Stimulated activated CD8-positive, alpha-beta memory T cell treated with anti-CD3 and anti-CD28 coated beads, Interleukin-7, amount 100 ng/mL, for 48 hours (primary cell): ENCODE data around the gene ZFTA.
"Not testable (repeated sequence)": the region's sequence is repeated elsewhere in the genome, so short reads cannot be mapped to it uniquely, and the experiment has no call there.

Experiments used
- DNase-seq, 2 donors: peaks; one replicate each; pipeline ENCODE4 v3.0.0-alpha.2; 2020; ENCODE audit warnings: low read depth in 1 of 2; ENCODE audit errors: extremely low read depth in 1 of 2

Gene ZFTA

GRCh38 chr11:63779039-63779438 lies 10.5 kb upstream of the ZFTA start:
- no peak for DNase-seq

GRCh38 chr11:63775191-63775590 lies 6.6 kb upstream of the ZFTA start:
- DNase-seq: no peak

GRCh38 chr11:63771741-63772318 lies 3.3 kb upstream of the ZFTA start:
- not testable (repeated sequence) for DNase-seq

GRCh38 chr11:63770763-63771162 lies 2.2 kb upstream of the ZFTA start:
- no peak for DNase-seq

- no peak for DNase-seq
Measured at GRCh38 chr11:63769714-63770455, 1.3 kb upstream of the ZFTA start.

GRCh38 chr11:63769042-63769713 lies 603 bp upstream of the ZFTA start:
- DNase-seq: peak in 1 of 2 donors; percentile 28

GRCh38 chr11:63767565-63768236 lies 874 bp downstream of the ZFTA start:
- DNase-seq: peak in 1 of 2 donors; percentile 27

GRCh38 chr11:63767267-63767564 lies 1.4 kb downstream of the ZFTA start:
- no peak for DNase-seq

- no peak for DNase-seq
Measured at GRCh38 chr11:63766531-63767235, 1.9 kb downstream of the ZFTA start.

- DNase-seq: no peak
Measured at GRCh38 chr11:63765688-63766241, 2.8 kb downstream of the ZFTA start.

GRCh38 chr11:63764679-63765647 lies 3.6 kb downstream of the ZFTA start:
- no peak for DNase-seq

GRCh38 chr11:63764340-63764678 lies 4.3 kb downstream of the ZFTA start:
- no peak for DNase-seq

GRCh38 chr11:63763496-63764339 lies 4.9 kb downstream of the ZFTA start:
- no peak for DNase-seq

- no peak for DNase-seq
Measured at GRCh38 chr11:63762654-63763495, 5.7 kb downstream of the ZFTA start.

GRCh38 chr11:63761931-63762653 lies 6.5 kb downstream of the ZFTA start:
- DNase-seq: no peak

- DNase-seq: no peak
Measured at GRCh38 chr11:63761188-63761587, 7.4 kb downstream of the ZFTA start.

GRCh38 chr11:63760487-63761079 lies 8.0 kb downstream of the ZFTA start:
- no peak for DNase-seq
